Kidney (tissue), 14 donors: Measurements from ENCODE around the gene NDUFB7. TPM values are rescaled to one million over a fixed set of nuclear protein-coding genes. Genes with fewer than 3 reads are reported as not detected.

ENCODE experiments used
- DNase-seq, 5 donors: peaks; one replicate each; pipeline ENCODE4 v3.0.0-alpha.2; 2013 to 2020
- FAIRE-seq: peaks from 2 replicates; lab custom pipeline; 2012; peaks lifted over from hg19 to GRCh38; lab: Jason Lieb, UNC
- H3K27ac ChIP-seq, 2 donors: one replicate each; pipeline ENCODE4 v1.7.0; 2013; ENCODE audit warnings: low read depth in 2 of 2, low read length in 2 of 2, inconsistent platforms in 1 of 2
- H3K27me3 ChIP-seq: one replicate; pipeline ENCODE4 v1.7.1; 2013; ENCODE audit warnings: low read length, inconsistent platforms; ENCODE audit not compliant: control insufficient read depth, insufficient read depth
- H3K36me3 ChIP-seq, 3 donors: one replicate each; pipeline versions ENCODE4 v1.7.0 to v1.7.1; 2013; ENCODE audit warnings: low read length in 3 of 3, control low read depth in 1 of 3, inconsistent platforms in 1 of 3; ENCODE audit not compliant: insufficient read depth in 3 of 3, control insufficient read depth in 2 of 3
- H3K4me1 ChIP-seq, 3 donors: one replicate each; pipeline versions ENCODE4 v1.7.0 to v1.7.1; 2013; ENCODE audit warnings: low read length in 3 of 3, inconsistent platforms in 1 of 3, low read depth in 1 of 3; ENCODE audit not compliant: control insufficient read depth in 2 of 3, insufficient read depth in 2 of 3
- H3K4me3 ChIP-seq, 3 donors: one replicate each; pipeline versions ENCODE4 v1.7.0 to v1.8.1; 2013; ENCODE audit warnings: low read length in 3 of 3, control low read depth in 1 of 3, inconsistent platforms in 1 of 3
- H3K9ac ChIP-seq, 3 donors: one replicate each; pipeline versions ENCODE4 v1.7.0 to v1.7.1; 2013; ENCODE audit warnings: low read length in 3 of 3, control low read depth in 1 of 3, inconsistent platforms in 1 of 3
- H3K9me3 ChIP-seq, 3 donors: one replicate each; pipeline versions ENCODE4 v1.7.0 to v1.7.1; 2013; ENCODE audit warnings: low read length in 3 of 3, control low read depth in 1 of 3, inconsistent platforms in 1 of 3; ENCODE audit not compliant: control insufficient read depth in 2 of 3, insufficient read depth in 1 of 3
- intact Hi-C: fragments of 100-400 bp; cut with DNase I; formaldehyde crosslinking; loops from one replicate; pipeline ENCODE4 v1.11.1; 2022
- polyA plus RNA-seq: library from polyadenylated mRNA; stranded (reverse); fragments of 350-450 nt; fragmentation: Illumina TruSeq; extraction: RNeasy Lipid Tissue Mini Kit (QIAGEN cat#74804); gene quantifications from one replicate; pipeline ENCODE4 v1.2.3, GENCODE V29; 2014; ENCODE audit warnings: low read depth, low replicate concordance; ENCODE audit not compliant: insufficient read depth
- total RNA-seq: library from RNA; stranded (reverse); fragmentation: NEBNext Ultra II Directional; extraction: Animal tissue kit (Norgen Biotek cat#: 25700); gene quantifications from one replicate; pipeline ENCODE4 v1.2.1, GENCODE V29; 2021
- TF ChIP-seq, protein P1 (sequence below): IDR thresholded peaks from 3 replicates; pipeline ENCODE4 v1.5.1; 2012; ENCODE audit warnings: mild to moderate bottlenecking, moderate library complexity, borderline replicate concordance; ENCODE audit not compliant: insufficient read depth; ENCODE audit errors: extremely low read depth
- donor health status: control.
- donor health status: control.
- donor health status: control.
- donor health status: control.
- donor health status: control.
- donor health status: DM: yes; HTN: yes; CAD: no.
- donor health status: Normal renal cell carcinoma (clear cell type).

NDUFB7 gene
- total and polyA plus RNA-seq, 2 donors from 2014 or later = 146 to 894 TPM

DNA sequence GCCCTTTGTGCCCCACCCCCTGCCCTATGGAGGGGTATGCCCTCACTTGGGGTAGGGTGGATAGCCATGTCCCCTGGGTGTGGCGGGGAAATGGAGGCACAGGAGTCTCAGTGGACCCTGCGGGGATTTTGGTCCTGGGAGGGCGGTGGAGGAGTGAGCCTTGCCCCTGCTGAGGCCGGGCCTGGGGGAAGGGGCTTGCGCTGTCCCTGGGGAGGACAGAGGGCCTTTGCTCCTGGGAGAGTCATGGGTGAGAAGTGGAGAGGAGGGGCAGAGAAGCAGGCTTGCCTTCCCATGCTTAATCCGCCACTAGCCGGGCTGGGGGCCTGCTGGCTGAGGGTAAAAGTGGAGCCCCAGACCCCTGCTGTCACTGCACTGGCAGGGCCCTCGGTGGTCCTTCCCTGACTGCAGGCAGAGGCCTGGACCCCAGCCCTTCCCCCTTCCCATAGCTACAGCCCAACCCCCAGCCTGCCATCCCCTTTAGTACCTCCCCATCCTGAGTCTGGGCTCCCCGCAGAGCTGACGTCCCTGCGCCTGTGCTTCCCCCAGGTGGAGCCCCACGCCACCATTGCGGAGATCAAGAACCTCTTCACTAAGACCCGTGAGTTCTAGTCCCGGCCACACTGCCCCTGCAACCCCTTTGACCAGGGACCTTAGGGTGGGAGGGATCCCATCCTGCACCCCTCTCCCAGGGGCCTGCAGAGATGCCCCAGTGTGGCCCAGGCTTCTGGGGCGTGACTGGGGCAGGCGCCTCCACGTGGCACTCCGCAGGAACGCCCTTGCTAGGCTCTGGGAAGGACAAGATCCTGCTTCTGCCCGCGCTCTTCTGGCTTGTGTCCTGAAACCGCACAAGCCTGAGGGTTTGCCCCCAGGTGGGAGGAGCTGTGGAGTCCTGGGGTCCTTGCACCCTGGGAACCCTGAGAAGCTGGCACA, 8.9 kb downstream of the NDUFB7 start:
- intact Hi-C loops = no loop called here

DNA sequence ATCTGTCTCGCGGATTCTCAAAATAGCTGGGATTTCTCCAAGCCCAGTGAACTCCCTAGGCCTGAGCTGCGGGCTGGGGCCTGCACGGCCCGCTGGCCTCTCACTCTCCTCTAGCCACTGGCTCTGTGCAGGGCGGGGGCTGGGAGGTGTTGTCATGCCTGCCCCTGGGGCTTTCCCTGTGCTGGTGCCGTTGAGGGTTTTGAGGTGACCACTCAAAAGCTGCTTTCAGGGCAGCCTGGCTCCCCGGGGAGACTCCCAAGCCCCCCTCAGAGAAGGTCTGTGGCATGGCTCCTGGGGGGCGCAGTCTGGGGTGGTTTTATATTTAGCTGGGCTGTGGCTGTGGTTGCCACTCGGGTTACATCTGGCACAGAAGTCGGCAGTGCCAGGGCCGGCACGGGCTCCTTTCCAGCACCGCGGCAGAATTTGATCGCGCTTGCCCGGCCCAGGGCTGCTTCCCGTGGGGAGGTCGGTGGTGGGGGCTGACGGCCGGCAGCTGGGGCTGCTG, 10.0 kb downstream of the NDUFB7 start:
- peak overlapping the region; percentile 17 to 71 for H3K27ac ChIP-seq
- no peaks in the 10 kb centered on the region for H3K36me3 ChIP-seq
- FAIRE-seq (no peak), DNase-seq (peak in 2 of 5 donors; percentile 25 to 42)
- no peaks in the 10 kb centered on the region for H3K27me3 ChIP-seq
- peaks cover 0 to 15% (median 6%) of the 10 kb centered on the region in 3 donors for H3K4me1 ChIP-seq
- peak overlapping the region in 1 of 3 donors; percentile 46 for H3K9ac ChIP-seq
- H3K9me3 ChIP-seq = no peaks in the 10 kb centered on the region
- H3K4me3 ChIP-seq = no peak overlapping the region
- TF ChIP-seq, protein P1, sequence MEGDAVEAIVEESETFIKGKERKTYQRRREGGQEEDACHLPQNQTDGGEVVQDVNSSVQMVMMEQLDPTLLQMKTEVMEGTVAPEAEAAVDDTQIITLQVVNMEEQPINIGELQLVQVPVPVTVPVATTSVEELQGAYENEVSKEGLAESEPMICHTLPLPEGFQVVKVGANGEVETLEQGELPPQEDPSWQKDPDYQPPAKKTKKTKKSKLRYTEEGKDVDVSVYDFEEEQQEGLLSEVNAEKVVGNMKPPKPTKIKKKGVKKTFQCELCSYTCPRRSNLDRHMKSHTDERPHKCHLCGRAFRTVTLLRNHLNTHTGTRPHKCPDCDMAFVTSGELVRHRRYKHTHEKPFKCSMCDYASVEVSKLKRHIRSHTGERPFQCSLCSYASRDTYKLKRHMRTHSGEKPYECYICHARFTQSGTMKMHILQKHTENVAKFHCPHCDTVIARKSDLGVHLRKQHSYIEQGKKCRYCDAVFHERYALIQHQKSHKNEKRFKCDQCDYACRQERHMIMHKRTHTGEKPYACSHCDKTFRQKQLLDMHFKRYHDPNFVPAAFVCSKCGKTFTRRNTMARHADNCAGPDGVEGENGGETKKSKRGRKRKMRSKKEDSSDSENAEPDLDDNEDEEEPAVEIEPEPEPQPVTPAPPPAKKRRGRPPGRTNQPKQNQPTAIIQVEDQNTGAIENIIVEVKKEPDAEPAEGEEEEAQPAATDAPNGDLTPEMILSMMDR = no peak
- intact Hi-C loops = no loop called here

More for the DNA sequence above, 8.9 kb downstream of the NDUFB7 start:
- no peaks in the 10 kb centered on the region for H3K36me3 ChIP-seq
- no peaks in the 10 kb centered on the region for H3K27me3 ChIP-seq
- no peak overlapping the region for H3K4me3 ChIP-seq
- no peak for DNase-seq
- H3K9ac ChIP-seq = no peak overlapping the region
- peaks cover 0 to 15% (median 6%) of the 10 kb centered on the region in 3 donors for H3K4me1 ChIP-seq
- H3K27ac ChIP-seq = peak overlapping the region; percentile 17 to 71
- no peak for FAIRE-seq
- H3K9me3 ChIP-seq = no peaks in the 10 kb centered on the region
- TF ChIP-seq, protein P1 = no peak

DNA sequence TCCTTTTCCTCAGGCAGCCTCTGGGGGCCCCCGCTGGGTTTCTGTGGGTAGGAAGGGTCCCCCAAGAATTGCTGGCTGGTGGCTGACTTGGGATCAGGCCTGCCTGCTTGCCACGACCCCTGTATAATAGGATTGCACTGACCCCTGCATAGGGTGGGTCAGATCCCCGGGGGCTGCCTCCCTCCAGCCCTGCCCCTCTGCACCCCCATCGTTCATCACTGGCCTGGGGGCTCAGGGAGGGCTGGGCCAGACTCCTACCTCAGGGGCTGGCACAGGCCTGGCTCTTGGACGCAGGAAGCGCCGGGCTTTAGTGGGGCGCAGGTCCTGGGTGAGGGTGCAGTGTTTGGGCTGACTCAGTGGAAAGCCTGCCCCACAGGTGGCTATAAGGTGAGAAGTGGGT, 10.6 kb downstream of the NDUFB7 start:
- Histone ChIP-seq H3K9me3 (no peaks in the 10 kb centered on the region), H3K36me3 (no peaks in the 10 kb centered on the region), H3K4me1 (peaks cover 0 to 21% (median 12%) of the 10 kb centered on the region in 3 donors), H3K27ac (peak overlapping the region; percentile 13 to 71), H3K9ac (peak overlapping the region in 1 of 3 donors; percentile 46), H3K4me3 (no peak overlapping the region), H3K27me3 (no peaks in the 10 kb centered on the region)
- FAIRE-seq (no peak), DNase-seq (no peak)
- TF ChIP-seq, protein P1 = no peak
- intact Hi-C loops = no loop called here
